ENCODE results near the gene SMAD9.
A peak's percentile ranks its signal among the peaks of the same experiment; 100 is the strongest.

The SMAD9 gene

GRCh38 chr13:36862002-36862685 is 57.9 kb downstream of the SMAD9 start:
- no peak for DNase-seq

DNA sequence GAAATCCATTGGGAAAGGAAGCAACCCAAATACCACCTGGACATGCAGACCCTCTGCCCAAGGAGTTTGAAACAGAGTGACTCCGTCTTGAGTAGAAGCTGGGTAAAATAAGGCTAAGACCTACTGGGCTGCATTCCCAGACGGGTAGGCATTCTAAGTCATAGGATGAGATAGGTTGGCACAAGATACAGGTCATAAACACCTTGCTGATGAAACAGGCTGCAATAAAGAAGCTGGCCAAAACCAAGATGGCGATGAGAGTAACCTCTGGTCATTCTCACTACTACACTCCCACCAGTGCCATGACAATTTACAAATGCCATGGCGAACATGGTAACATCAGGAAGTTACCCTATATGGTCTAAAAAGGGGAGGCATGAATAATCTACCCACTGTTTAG is 60.8 kb downstream of the SMAD9 start:
- DNase-seq, result no peak

- DNase-seq, result peak; percentile 31
These were observed 61.7 kb downstream of the SMAD9 start for GRCh38 chr13:36858290-36858689.

- no peak for DNase-seq
These were observed 62.8 kb downstream of the SMAD9 start for GRCh38 chr13:36857253-36857652.

DNA sequence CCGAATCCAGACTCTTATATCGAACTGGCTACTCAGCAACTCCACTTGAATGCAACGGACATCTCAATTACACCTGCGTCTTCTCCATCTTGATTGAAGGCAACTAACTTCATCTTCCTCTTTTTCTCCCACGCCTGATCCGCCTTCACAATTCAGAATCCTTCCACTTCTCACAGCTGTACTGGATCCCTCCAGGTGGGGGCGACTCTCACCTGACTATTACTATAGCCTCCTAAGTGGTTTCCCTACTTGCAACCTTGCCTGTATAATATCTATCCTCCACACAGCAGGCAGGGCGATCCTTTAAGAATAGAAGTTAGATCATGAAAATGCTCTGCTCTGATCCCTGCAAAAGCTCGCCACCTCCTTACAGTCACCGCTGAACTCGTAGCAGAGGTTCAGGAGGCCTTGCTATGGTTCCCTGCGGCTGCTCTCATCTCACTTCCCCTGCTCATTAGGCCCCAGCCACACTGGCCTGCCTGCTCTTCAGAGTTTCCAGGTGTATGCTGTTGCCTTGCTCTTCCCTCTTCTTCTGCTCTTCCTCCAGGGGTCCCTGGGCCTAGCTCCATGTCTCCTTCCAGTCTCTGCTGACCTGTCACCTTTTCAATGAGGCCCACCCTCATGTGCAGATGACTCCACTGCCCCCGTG is 69.1 kb downstream of the SMAD9 start:
- no peak for DNase-seq

- no peak for DNase-seq
These were observed 71.6 kb downstream of the SMAD9 start for GRCh38 chr13:36848199-36848982.

DNA sequence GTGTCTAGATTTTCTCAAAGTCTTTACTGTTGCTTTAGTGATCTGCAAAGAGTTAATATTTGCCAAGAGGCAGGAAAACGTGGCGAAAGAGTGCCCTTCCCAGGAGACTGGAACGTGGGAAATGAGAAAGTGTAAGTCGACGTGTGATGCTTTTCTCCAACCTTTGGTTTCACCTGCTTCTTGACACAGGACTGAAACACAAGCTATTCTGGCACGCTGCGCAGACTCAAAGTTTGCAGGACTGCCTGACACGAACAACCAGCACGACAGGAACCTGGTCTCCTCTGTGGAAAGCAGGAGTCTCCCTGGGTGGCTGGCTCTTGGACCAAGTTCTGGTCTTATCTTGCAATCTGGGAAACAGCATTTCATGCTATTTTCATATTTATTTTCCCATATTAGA is 72.4 kb downstream of the SMAD9 start:
- DNase-seq, result no peak

DNA sequence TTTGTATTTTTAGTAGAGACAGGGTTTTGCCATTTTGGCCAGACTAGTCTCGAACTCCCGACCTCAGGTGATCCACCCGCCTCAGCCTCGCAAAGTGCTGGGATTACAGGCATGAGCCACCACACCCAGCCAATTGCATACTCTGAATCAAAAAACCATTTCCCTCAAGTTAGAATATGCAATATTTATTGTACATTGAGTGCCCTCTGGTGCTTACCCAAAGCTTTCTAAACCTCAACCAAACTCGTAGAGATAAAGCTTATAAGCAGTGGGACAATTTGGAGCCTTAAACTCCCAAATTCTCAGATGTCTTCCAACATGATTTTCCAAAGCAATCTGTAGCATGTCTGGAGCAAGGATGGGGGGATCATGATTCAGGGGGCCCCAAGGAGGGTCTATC is 78.6 kb downstream of the SMAD9 start:
- DNase-seq, result no peak

- no peak for DNase-seq
These were observed 79.3 kb downstream of the SMAD9 start for GRCh38 chr13:36840718-36841250.

- DNase-seq, result no peak
These were observed 80.1 kb downstream of the SMAD9 start for GRCh38 chr13:36839981-36840380.

- DNase-seq, result no peak
These were observed 80.8 kb downstream of the SMAD9 start for GRCh38 chr13:36839281-36839680.

DNA sequence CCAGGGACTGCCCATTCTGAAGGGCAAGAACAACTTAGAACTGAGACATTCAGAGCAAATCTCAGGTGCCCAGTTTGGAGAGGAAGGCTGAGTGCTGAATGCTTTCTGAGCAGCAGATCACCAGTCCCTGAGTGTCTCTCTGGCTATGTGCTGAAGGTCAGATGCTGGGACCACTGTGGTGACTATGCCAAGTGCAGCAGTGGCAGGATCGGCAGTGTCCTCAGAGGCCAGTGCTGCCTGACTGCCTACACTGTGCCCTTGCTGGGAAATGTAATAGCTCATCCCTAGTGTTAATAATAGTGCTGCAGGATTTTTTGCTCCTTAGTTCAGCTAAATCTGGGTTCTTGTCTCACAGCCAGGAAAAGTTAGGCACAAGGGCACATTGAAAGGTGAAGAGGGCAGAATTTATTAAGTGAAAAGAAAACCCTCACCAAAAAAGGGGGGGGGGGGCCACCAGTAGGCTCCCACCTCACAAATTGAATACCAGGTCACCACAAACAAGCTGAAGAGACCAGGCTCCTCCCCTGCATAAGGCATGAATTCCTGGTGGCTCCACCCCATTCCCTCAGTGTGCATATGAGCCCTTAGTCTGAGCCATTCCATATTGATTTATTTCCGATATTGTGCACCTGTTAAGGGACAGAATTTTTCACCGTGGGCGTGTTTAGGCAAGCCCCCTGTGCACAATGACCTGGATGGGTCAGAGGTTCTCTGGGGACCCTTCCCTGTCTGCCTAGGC is 82.5 kb downstream of the SMAD9 start:
- DNase-seq, result no peak

DNA sequence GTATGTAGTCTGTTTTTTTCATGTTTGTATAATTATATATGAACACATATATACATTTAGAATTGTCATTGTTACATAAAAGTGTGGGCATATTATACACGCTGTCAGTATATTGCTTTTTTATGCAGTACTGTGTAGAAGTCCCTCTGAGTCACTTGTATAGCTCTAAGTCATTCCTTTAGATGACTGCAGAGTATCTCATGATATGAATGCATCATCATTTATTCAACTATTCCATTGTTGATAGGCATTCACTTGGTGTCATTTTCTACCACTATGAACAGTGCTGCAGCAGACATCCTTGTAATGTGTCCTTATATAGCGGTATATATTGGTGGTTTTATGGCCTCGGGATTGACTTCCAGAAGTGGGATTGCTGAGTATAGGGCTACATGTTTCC is 85.7 kb downstream of the SMAD9 start:
- no peak for DNase-seq

DNA sequence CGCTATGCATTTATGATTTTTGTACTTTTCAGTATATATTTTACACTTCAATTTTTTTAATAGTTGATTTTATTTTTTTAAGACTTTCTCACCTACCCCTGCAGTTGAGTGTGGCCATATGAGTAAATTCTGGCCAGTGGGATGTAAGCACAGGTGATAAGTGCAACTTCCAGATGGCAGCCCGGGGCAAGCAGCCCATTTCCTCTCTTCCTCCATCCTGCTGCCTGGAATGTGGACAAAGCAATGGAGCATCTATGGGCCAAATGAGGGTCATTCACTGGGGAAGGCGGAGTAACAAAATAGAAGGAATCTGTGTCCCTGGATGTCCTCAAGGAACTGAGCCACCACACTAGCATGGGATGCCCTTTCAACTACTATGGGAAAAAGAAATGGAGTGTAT is 88.7 kb downstream of the SMAD9 start:
- DNase-seq, result no peak

GRCh38 chr13:36829753-36830152 is 90.3 kb downstream of the SMAD9 start:
- no peak for DNase-seq

- DNase-seq, result no peak
These were observed 97.3 kb downstream of the SMAD9 start for GRCh38 chr13:36822785-36823184.

- DNase-seq, result no peak
These were observed 99.8 kb downstream of the SMAD9 start for GRCh38 chr13:36820222-36820621.

DNA sequence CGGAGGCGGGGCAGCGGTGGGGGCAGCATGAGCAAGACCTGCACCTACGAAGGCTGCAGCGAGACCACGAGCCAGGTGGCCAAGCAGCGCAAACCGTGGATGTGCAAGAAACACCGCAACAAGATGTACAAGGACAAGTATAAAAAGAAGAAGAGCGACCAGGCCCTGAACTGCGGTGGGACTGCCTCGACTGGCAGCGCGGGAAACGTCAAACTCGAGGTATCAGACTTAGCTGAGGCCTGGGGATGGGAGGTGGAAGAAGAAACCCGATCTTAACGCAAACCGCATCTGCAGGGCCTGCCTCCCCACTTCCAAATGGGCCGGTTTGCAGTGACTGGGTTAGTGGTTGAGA is 100.3 kb downstream of the SMAD9 start:
- DNase-seq, result no peak

DNA sequence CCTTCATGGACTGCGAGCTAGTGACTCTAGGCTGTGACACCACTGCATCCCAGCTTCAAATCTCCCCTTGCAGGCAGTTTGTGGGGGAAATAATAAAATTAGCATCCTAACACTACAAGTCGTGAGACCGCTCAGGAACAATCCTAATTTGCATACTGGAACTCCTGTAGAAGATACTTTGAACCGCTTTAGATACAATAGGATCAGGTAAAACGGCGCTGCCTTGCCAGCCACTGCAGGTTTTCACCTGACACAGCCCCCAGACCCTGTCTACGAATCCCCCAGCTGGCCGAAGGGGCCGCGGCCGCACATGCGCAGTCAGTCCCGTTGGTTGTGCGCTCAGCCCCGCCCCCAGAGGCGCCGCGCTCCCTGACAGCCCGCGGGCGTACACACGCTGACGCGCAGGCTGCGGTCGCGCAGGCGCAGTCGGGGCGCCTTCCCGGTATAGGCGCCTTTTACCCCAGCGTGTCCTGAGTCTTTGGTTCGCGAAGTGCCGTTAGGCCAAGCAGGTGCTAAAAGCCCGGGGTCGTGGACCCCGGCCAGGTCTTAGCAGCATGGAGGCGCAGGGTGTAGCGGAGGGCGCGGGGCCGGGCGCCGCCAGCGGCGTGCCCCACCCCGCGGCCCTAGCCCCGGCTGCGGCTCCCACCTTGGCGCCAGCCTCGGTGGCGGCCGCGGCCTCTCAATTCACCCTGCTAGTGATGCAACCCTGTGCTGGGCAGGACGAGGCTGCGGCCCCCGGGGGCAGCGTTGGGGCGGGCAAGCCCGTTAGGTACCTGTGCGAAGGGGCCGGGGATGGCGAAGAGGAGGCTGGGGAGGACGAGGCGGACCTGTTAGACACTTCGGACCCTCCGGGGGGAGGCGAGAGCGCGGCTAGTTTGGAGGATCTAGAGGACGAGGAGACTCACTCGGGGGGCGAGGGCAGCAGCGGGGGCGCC is 101.0 kb downstream of the SMAD9 start, which contains the start of gene RFXAP:
TSS of gene RFXAP (plus strand) at position 419 of the 935 bp plus-strand sequence. CDS start at position 555, 136 bp downstream.
- DNase-seq, result peak; percentile 61

- no peak for DNase-seq
These were observed 101.8 kb downstream of the SMAD9 start for GRCh38 chr13:36817996-36818803.

GRCh38 chr13:36815062-36815461 is 105.0 kb downstream of the SMAD9 start:
- no peak for DNase-seq
